Choroid plexus epithelial cell (primary cell): ENCODE data around the gene TFRC.
A peak's percentile ranks its signal among the peaks of the same experiment; 100 is the strongest.
"Not testable (repeated sequence)": the region's sequence is repeated elsewhere in the genome, so short reads cannot be mapped to it uniquely, and the experiment has no call there.

Source experiments
- DNase-seq: peaks from one replicate; pipeline ENCODE4 v3.0.0-alpha.2; 2010; ENCODE audit warnings: low read depth
- H3K4me3 ChIP-seq: 2 replicates; pipeline ENCODE4 v1.5.1; 2011; ENCODE audit warnings: low read depth, mild to moderate bottlenecking, control low read depth, low read length, moderate library complexity
- TF ChIP-seq, protein P1 (sequence below): conservative IDR thresholded peaks from 2 replicates; pipeline ENCODE4 v1.5.1; 2011; ENCODE audit warnings: low read depth, mild to moderate bottlenecking, control low read depth, inconsistent platforms, low read length, moderate library complexity

The TFRC gene

DNA sequence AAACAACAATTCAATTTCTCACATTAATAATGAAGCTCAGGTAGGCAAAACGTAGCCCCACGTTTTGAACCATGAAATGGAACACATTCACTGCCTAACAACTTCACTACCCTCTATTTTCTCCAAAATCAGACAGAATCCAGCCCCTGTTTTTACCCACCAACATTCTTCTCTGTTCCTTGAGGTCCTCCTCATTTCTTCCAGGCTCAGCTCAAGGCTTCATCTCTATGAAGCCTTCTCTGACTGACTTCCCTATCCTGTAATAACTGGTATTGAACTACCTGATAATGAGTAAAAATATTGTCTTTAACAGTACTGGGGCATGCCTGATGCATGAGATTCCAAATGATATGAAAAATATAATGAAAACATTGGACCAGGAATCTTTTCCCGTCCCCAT is 2.2 kb downstream of the TFRC start:
- TF ChIP-seq, protein P1, sequence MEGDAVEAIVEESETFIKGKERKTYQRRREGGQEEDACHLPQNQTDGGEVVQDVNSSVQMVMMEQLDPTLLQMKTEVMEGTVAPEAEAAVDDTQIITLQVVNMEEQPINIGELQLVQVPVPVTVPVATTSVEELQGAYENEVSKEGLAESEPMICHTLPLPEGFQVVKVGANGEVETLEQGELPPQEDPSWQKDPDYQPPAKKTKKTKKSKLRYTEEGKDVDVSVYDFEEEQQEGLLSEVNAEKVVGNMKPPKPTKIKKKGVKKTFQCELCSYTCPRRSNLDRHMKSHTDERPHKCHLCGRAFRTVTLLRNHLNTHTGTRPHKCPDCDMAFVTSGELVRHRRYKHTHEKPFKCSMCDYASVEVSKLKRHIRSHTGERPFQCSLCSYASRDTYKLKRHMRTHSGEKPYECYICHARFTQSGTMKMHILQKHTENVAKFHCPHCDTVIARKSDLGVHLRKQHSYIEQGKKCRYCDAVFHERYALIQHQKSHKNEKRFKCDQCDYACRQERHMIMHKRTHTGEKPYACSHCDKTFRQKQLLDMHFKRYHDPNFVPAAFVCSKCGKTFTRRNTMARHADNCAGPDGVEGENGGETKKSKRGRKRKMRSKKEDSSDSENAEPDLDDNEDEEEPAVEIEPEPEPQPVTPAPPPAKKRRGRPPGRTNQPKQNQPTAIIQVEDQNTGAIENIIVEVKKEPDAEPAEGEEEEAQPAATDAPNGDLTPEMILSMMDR = no peak
- H3K4me3 ChIP-seq = no peak overlapping the region
- DNase-seq = no peak

DNA sequence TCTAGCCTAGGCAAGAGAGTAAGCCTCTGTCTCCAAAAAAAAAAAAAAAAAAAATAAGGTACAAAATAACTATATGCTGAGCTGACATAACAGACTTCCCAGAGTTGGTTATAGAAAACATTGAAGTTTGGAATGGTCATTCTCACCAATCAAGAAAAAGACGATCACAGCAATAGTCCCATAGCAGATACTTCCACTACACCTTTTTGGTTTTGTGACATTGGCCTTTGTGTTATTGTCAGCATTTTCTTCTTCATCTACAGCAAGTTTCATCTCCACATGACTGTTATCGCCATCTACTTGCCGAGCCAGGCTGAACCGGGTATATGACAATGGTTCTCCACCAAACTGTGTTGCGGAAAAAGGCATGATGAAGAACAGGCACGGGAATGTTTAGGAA is 6.9 kb downstream of the TFRC start:
- TF ChIP-seq, protein P1 = no peak
- DNase-seq = no peak
- H3K4me3 ChIP-seq = no peak overlapping the region

DNA sequence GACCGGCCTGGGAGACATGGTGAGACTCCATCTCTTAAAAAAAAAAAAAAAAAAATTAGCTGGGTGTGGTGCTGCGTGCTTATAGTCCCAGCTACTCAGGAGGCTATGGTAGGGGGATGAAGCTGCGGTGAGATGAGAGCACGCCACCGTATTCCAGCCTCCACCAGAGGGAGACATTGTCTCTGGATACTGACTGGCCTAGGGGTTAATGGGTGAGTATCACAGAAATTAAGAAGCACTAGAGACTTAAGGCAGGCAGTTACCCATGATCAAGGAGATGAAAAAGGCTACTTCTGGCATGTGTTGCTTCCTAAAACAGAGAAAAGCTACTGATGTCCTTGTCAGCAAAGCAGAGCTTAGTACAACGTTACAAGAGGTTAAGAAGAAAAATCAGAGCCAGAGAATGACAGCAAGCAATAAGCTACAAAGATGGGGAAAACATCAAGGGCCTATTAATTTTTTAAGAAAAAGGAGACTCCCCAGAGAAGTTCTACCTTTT is 8.6 kb downstream of the TFRC start:
- H3K4me3 ChIP-seq = no peak overlapping the region
- peak; percentile 76 for DNase-seq
- TF ChIP-seq, protein P1 = peak; percentile 93

DNA sequence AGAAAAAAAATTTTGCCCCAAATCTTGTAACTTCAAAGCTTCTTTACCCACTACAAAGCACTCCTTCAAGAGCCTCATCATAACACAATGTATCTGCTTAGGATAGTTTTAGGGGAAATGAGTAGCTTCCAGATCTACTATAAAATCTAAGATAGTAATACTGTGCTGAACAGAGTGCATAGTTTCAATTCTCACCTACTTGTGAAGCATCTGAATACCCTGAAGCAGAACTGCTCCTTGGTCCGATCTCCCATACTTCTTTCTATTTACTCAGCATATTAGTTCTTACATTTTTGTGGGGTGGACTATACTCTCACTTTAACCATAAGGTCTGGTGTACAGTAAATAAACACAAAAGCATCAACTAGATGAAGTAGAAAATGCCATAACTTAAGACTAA is 9.6 kb downstream of the TFRC start:
- no peak for DNase-seq
- TF ChIP-seq, protein P1 = no peak
- no peak overlapping the region for H3K4me3 ChIP-seq

DNA sequence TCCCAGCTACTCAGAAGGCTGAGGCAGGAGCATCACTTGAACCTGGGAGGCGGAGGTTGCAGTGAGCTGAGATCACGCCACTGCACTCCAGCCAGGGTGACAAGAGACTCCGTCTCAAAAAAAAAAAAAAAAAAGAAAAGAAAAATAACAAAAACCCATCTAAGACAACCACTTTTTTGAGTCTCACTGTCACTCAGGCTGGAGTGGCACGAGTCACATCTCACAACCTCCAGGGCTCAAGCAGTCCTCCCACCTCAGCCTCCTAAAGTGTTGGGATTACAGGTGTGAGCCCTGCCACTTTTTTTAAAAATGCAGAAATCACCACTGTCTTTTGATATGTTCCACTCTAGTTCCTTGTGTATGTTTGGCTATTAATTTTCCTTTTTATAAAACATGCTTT is 13.1 kb downstream of the TFRC start:
- H3K4me3 ChIP-seq, DNase-seq: not testable (repeated sequence)

DNA sequence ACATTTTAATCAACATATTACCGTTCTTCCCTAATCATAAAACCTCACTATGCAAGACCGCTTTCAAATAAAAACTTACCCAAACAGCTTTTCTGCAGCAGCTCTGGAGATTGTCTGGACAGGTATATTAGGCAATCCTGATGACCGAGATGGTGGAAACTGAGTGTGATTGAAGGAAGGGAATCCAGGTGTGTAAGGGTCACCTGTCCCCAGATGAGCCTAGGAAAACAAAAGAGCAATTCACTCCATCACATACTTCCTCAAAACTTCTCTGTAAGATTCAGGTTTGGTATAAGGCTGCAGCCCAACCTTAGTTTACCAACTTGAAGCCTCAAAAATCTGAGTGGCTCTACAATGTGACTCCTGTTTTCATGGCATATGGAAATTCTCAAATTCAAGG is 14.5 kb downstream of the TFRC start:
- TF ChIP-seq, protein P1 = no peak
- DNase-seq = no peak
- no peak overlapping the region for H3K4me3 ChIP-seq

DNA sequence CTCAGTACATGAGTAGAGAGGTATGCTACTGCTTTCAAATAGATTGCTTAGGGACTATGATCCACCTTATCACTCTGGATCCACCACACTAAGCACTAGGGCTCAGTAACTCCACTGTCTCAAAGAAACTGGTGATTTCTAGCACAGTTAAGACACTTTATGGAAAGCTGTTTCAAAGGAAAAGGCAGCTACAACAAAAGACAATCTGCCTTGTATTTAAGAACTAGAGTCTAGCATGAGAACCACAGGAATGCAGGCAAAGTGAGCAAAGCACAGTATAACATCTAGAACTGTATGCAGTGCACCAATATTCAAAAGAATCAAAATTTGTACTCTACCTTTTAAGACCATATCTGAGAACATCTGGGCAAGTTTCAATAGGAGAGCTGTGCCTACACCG is 17.9 kb downstream of the TFRC start:
- no peak overlapping the region for H3K4me3 ChIP-seq
- DNase-seq = peak; percentile 59
- TF ChIP-seq, protein P1 = no peak

DNA sequence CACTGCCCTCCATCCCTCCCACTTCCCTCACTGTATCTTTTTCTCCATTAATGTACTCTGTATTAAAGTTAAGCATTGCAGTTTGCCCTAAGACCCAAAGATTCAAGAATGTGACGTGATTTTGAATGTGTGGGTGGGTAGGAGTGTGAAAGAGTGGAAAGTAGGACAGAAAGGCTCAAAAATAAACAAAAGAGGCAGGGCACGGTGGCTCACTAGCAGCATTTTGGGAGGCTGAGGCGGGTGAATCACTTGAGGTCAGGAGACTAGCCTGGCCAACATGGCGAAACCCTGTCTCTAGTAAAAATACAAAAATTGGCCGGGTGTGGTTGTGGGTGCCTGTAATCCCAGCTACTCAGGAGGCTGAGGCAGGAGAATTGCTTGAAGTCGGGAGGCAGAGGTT is 18.4 kb downstream of the TFRC start:
- H3K4me3 ChIP-seq = no peak overlapping the region
- TF ChIP-seq, protein P1 = no peak
- peak; percentile 75 for DNase-seq
